Dedifferentiated amniotic fluid mesenchymal stem cell (primary cell): ENCODE results near the gene HTR2B.
"Not testable (repeated sequence)": the region's sequence is repeated elsewhere in the genome, so short reads cannot be mapped to it uniquely, and the experiment has no call there.

Experiments used
- DNase-seq: peaks from one replicate; pipeline ENCODE4 v3.0.0-alpha.2; 2016; ENCODE audit errors: extremely low spot score

HTR2B gene

DNA sequence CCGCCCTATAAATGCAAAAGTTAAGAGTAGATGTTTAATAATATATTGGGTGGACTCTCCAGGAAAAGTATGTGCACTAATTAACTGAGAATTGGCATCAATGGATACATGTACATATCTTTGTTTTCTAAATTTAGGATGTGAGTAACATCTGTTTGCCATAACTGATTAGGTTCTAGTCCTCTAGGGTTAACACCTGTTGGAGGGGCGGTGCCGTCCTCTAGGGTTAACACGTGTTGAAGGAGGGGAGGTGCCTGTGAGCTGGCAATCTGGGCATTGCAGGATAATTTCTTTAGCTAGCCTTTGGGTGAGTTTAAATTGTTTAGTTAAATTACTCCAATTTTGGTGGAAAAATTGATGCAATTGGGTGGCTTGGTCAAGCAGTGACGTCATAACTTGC is 30.9 kb downstream of the HTR2B start:
- DNase-seq: no peak

- DNase-seq: no peak
Observed at GRCh38 chr2:231088754-231089153, 36.1 kb downstream of the HTR2B start.

- no peak for DNase-seq
Observed at GRCh38 chr2:231084565-231084964, 40.3 kb downstream of the HTR2B start.

- DNase-seq: no peak
Observed at GRCh38 chr2:231069379-231070054, 55.3 kb downstream of the HTR2B start.

GRCh38 chr2:231068525-231069222 is 56.2 kb downstream of the HTR2B start:
- DNase-seq: no peak

DNA sequence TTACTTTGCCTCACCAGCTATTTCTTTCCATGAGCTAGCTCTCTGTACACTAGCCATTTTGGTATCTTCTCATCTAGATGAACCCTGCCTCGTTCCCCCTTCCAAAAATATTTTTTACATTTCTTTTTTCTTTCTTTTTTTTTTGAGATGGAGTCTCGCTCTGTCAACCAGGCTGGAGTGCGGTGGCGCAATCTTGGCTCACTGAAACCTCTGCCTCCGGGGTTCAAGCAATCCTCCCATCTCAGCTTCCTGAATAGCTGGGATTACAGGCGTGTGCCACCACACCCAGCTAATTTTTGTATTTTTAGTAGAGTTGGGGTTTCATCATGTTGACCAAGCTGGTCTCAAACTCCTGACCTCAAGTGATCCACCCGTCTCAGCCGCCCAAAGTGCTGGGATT is 57.3 kb downstream of the HTR2B start:
- DNase-seq: not testable (repeated sequence)

DNA sequence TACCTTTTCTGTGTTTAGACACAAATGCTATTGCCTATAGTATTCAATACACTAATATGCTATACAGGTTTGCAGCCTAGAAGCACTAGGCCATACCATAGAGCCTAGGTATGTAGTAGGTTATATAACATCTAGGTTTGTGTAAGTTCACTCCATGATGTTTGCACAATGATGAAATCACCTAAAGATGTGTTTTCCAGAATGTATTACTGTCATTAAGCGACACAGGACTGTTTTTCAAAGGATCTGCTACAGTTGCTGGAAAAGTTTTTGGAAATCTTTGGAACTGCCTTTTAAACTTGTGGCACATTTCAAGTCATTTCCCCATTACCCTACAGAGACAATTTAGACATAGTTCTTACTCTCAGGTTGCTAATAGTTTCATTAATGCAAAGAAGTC is 58.9 kb downstream of the HTR2B start:
- DNase-seq: no peak

DNA sequence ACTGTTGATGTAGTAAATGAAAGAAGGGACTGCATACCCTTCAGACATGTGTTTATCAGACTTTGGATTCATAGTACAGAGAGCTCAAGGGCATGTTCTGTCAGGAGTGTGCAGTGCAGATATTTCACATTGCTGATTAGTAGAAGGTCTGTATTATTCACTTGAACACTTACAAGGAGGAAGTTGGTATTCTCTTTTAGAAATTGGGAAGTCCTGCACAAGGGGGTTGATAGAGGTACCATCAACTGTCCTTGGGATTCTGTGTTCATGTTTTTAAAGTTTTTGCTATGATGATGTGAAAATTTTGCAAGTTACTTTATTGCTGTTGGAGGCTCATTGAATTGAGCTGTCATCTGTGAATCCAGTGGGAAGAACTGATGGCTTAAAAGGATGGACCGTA is 61.5 kb downstream of the HTR2B start:
- DNase-seq: no peak

GRCh38 chr2:231062776-231063175 is 62.1 kb downstream of the HTR2B start:
- DNase-seq: no peak

DNA sequence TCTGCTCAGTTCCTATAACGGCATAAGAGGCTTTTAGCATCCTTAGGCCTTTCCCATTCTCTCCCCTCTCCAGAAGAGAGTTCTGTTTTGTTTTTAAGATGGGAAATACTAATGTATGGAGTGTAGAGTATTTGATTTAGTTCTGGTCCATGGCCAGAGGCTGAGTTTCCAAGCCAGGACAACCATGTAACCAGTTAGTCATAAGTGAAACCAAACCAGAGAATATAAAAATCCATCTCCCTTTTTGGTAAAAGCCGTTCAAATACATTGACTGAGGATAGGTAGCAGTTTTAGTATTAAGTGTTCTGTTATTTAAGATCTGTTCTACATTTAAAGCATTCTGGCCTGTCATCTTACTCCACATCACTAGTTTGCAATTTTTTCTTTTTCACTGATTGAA is 65.1 kb downstream of the HTR2B start:
- DNase-seq: no peak

- no peak for DNase-seq
Observed at GRCh38 chr2:231058761-231059550, 65.9 kb downstream of the HTR2B start.
